GM21576 (cell line): ENCODE results near the gene KRT23.

Experiments used
- ATAC-seq: cut with Tn5 transposase; IDR thresholded peaks from one replicate; pipeline ENCODE4 v1.9.1; 2021; ENCODE audit warnings: mild to moderate bottlenecking, moderate library complexity; ENCODE audit not compliant: unreplicated experiment

KRT23 gene

DNA sequence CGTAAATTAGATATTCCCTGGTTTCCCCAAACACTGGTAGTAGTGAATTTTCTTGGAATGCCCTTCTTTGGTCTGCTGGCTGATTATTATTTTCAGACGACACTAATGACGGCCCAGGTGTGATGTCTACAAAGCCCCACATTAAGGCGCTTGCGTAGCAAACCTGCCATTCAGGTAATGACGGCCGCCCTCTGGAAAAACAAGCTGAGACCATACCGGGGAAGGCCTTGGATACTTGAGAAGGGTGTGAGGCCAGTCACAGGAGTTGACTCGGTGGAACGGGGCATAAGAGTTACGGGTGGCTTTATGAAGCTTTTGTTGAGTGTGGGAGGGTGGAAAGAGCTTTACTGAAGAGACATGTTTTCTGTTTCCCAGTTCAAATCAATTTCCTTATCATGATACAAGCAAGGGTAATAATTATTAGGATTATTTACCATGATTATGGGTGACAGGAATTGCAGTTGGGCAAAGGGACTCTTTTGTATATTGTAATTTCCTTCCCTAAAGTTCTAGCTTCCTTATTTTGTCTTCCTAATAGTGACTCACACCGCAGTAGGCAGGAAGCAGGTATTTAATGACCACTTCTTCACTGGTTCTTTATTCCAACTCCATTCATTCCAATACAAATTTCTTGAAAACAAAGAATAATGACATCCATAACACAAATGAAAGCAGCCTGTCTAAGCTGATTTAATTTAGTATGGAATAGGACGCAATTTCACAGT lies 24.8 kb downstream of the KRT23 start:
- no peak for ATAC-seq

DNA sequence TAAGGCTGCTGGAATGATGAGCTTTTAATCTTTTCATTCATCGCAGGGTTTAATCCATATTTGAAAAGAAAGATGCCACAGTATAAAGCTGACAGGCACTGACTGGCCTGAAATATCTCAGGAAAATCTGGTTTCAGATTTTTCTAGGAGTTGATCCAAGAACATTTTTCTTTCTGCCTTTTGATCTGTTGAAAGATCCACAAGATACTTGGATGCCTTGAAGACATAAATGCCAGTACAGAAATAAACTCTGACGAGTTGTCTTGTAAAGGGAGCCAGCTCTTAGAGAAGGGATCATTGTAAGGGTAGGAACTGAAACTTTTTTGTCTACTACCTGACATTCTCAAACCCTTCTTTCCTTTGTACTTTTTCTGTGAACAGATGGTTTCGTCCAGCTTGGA lies 27.0 kb downstream of the KRT23 start:
- no peak for ATAC-seq

DNA sequence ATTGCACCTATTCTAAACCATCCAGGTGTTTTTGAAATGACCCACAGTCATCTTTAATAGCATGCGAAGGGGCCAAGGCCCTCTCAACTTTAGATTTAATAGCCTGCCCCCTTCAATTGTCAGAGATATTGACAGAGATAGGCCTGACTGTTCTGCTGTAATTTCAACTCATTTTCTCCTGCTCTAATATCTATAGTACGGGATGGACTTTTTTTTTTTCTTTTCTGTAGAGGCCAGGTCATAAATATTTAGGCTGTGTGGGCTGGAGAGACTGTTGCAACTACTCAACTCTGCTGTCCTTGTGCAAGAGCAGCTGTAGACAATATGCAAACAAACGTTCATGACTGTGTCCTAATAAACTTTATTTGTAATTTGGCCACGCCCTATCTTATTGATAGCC lies 27.7 kb downstream of the KRT23 start:
- ATAC-seq, result no peak

DNA sequence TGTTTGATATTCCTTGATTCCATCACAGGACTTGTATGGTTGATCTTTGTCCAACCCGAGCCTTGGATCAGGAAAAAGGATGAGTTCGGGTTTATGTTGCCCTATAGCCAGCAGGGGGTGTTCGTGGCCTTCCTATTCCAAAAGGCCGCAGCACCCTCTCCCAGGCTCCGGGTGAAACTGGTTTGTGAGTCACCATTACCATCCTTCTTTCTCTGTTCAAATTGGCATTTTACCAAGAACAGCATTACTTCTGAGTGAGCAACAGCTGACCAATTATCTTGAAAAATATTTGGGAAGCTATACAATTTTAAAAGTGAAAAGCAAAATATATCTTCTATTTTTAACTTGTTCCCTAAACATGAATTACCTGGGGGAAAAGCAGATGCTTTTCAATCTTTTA lies 28.1 kb downstream of the KRT23 start:
- no peak for ATAC-seq

DNA sequence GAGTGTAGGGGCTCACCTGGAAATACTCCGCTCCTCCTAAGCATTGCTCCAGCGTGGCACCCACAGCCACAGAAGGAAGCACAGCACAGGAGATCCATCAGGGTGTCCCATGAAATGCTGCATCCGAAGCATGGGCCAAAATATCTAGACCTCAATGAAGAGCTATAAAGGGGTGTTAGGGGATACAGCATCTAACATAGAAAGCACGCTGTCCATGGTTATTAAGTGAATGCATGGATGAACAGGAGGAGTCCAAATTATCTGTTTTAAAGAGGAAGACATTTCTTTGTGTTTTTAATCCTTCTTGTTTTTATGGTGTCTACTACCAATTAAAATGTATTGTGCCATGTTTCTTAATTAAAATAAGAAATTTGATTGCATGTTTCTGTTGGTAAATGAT lies 30.8 kb downstream of the KRT23 start:
- no peak for ATAC-seq

DNA sequence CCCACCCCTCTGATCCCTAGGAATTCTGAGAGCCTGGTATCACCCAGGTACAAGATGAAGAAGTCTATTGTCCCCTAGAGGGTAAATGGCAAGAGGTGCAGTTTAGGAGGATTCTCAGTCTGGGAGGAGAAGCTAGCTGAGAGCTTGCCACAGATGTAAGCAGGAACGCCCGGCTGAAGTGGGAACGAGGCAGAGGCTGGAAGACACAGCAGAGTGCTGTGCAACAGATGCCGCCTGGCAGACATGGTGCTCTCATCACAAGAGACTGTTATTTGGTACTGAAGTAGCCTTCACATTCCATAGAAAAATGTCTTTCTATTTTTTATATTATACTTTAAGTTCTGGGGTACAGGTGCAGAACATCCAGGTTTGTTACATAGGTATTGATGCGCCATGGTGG lies 32.1 kb downstream of the KRT23 start:
- no peak for ATAC-seq

DNA sequence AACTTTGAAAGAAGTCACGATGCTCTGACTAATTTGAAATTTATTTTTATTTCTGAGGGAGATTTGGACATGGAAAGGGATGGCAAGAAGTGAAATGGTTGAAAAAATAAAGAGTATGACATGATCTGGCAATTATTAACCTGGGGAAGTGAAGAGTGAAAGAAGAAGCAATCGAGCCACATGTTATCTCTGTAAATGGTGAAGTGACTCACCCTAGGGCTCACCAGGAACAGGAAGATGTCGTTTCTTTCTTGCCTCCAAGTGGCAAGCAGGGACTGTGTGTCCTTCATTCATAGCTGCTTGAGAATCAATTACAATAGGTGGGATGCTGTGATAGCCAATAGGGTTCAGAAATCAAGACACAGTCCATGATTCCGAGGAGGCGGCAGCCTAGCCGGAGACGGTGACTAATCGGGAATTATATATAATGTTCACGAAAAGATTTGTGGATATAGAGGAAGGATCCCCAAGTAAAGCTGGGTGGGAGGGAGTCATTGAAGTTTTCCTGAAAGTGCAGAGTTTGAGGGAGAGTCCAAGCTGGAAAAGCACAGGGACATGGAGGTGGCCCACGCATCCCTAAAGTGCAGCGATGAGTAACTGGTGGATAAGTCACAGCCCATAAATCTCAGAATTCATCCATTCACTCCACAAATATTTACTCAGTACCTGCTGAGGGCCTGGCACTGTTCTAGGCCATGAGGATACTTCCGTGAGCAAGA lies 34.2 kb downstream of the KRT23 start:
- no peak for ATAC-seq

DNA sequence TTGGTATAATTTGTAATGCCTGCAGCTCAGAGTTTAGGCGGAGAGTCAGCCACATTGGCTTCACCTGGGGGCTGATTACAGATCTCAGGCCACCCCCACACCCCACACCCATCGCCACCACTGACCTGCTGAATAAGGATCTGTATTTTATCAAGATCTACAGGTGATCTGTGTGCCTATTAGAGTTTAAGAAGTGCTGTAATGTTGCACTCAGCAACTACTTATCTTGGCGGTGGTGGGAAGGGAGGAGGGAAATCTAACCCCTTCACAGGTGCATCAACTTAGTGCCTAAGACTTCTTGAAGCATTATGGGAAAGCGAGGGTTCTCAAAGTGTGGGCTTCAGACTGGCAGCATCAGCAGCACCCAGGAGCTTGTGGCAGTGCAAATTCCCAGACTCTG lies 34.9 kb downstream of the KRT23 start:
- no peak for ATAC-seq

DNA sequence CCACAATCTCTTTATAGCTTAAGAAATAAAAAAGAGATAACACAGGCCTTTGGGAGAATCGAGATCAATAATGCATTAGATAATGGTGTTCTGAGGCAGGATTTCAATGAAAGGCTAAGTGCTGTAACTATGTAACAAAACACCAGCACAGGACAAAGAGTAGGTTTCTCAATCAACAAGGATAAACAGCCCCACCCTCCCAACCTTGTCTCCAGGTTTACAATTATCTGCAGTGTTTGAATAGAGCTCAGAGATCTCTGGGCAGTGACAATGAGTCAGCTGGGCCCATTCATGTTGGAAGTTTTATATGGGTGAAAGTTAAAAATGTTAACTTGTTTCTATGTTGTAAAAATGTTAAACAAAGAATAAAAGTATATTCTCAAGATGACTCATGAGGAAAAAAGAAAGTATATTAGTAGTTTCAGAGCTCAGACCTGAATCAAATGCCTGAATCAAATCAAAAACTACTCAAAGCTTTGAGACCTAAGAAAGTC lies 35.4 kb downstream of the KRT23 start:
- ATAC-seq, result no peak

DNA sequence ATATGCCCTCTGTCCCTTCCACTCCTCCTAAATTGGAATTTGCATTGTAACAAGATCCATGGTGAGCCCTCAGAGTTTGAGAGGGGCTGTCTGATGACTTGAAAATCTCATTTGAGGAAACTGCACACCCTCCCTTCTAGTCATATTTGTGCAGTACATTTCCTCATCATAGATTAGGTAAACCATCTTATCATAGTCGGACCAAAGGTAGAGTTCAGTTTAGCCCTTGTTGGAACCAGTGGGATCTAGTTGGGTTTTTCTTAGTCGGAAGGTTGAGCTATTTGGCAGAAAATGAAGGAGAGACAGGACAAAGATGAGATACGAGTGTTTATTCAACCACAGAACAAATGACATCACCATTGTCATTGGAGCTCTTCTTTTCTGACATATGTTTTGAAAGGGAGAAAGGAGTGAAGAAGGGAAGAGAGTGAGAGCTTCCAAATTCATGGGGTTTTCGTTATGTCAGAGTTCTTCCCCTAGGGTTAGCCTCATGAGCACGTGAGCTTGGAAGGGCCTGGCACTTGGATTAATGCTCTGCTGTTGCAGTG lies 36.6 kb downstream of the KRT23 start:
- ATAC-seq, result no peak

DNA sequence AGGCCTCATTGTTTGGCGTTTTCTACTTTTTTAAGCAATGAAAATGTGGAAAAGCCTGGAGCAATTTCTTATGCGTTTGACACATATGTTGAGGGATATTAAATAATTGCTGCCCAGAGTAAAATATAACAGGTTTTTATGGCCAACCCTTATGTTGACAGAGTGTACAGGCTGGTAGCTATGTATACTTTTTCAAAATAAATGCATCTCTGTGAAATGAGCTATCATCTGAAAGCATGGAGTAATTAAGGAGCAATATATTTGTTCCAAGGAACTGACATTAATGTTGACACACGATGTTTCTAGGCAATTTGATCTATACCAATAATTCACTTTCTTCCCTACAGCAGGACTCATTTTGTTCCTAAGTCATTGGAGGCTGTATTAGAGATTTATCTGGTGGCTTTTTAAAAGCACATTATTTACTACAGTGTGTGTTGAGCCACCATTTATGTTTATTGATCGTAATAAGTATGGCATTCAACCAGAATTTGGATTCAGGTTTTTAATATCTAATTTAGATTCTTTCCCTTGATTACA lies 40.5 kb downstream of the KRT23 start:
- ATAC-seq, result no peak

DNA sequence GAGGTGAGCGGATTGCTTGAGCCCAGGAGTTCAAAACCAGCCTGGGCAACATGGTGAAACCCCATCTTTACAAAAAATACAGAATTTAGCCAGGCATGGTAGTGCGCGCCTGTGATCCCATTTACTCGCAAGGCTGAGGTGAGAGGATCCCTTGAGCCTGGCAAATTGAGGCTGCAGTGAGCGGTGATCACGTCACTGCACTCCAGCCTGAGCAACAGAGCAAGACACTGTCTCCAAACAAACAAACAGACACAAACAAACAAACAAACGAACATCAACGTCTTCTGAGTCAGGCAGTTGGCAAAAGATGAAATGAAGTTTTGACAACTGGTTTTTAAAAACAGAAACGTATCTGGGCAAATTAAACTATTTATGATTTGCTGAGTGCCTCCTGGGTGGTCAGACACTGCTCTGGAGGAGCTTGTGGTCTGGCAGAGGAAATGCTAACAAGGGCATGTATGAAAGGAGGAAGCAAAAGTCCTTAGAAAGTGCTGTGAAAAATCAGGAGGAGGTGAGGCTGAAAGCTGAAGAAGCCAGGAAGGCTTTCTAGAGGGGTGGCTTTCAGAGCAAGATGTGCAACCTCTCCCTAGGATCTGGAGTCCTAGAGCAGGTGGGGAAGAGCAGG lies 42.2 kb downstream of the KRT23 start:
- no peak for ATAC-seq

DNA sequence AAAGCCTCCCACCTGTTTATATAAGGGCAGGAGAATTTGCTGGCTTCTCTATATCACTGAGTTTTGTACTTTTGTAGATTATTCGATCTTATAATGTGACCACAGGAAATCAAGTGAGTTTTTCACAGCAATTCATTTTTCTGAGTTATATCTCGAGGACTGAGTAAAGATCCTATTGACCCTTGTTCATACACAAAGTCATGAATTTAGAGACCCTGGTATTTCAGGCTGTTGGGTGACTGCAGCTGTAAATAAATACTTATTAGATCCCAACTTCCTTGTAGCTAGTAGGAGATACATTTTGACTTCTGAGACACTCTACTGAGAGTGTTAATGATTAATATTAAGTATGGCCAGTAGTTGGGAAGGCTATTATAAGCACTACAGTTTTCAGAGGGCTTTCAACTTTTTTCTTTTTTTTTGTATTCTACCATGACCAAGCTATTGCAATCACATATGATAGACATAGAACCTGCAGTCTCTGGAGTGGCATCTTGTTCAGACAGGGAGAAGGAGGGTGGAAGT lies 49.2 kb downstream of the KRT23 start:
- ATAC-seq, result no peak

DNA sequence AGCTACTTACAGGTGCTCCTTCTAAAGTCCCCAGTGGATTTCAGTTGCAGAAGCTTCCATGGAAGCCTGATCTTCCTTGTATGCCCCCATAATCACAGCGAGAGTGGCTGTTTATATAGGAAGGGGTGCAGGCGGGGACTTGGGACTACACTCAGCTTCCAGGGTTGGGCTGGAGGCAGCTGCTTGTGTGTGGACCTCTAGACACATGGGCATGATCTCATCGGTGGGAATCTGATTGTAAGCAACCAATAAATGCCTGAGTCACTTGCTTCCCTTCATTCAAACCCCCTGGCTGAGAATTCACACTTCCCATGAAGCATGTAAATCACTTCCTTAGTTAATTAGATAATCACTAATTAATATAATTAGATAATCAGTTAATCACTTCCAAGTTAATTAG lies 51.4 kb downstream of the KRT23 start:
- ATAC-seq, result no peak

DNA sequence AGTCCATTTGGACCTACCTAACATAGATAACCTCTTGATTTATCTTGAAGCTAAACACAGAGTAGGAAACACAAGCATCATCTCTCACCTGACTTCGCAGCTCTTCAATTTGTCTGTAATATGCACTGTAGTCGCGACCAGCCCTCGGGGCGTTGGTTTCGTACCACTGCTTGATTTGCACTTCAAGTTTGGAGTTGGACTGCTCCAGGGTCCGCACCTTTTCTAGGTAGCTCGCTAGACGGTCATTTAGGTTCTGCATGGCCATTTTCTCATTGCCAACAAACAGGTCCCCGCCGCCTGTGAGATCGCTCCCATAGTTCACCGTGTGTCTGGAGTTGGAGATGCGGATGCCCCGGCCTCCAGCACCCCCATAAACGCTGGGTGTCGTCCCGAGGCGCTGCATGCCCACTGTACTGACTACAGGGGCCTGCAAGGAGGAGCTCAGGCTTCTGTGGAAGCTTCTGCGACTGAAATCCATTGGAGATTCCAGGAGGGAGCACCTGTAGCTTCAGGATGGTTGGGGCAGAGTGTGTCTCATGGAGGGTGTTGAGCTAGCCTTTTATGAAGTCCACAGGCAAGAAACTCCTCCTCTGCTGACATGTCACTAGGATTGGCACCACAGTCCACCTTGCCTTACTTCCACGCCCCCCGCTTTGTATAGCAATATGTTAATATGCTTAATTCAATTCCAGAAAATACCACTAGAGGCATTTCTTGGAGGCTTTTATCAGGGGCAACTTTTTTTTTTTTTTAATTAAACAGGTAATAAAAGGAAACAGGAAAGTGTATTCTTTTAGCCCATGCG lies 52.5 kb downstream of the KRT23 start, which contains the start of gene KRT20:
TSS of gene KRT20 (minus strand) at position 535 of the 805 bp plus-strand sequence. CDS start at position 478, 57 bp downstream.
- no peak for ATAC-seq

DNA sequence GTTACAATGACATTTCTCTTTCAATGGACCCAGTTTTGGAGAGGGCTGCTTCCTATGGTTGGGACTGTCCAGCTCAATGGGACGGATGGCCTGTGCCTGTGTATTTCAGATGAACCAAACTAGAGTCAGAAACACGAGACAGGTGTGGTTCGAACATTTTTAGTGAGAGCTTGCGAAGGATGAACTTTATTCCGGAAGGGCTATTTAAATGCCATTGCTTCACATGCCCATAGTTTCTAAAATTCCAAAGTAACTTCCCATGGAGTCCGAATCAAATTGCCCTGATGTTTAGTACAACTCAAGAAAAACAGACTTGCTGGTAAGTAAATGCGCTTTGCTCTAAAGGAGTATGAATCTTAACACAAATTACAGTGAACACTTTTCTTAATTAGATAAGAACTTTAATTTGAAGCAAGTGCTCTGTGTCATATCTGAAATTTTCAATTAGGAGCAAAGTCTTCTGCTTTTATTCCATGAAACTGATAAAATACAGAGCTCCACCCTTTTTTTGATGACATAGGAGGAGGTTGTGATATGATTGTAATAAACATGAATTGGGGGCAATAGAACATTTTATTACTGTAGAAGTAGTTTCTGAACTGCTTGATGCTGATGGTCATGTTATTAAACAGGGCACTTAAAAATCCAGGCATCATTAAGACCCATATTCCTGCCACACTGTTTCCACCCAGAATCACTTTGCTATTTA lies 53.7 kb downstream of the KRT23 start:
- ATAC-seq, result no peak

DNA sequence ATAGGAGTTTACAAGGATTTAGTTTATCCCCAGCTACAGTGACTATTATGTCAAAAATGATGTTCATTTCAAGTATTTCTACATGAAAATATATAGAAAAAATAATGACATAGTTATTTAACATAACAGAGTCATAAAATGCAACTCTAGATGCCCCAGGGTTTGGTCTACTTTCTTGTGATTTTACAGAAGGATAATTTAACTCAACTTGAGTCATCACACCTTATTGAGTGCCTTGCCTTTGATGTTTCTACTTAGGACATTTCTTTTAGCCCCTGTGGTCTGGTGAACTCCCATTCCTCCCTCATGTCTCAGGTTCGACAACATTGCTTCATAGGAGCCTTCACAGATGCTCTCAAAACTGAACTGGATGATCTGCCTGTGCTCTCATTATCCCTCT lies 54.4 kb downstream of the KRT23 start:
- no peak for ATAC-seq

DNA sequence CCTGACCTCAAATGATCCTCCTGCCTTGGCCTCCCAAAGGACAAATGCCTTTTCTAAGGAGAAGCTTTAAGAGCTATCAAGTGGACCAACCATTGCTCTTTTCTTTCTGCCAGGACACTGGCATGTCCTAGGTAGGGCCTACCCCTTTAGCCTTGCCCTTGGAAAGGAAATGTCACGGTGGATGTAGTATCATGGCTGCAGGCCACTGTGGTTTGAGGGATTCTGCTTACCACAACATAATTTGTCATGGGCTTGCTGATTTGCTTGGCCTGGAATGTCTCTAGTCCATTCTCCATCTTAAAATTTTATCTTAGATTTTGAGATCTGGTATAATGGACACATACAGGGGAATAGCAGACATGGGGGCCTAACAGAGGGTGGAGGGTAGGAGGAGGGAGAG lies 58.4 kb downstream of the KRT23 start:
- ATAC-seq, result no peak

DNA sequence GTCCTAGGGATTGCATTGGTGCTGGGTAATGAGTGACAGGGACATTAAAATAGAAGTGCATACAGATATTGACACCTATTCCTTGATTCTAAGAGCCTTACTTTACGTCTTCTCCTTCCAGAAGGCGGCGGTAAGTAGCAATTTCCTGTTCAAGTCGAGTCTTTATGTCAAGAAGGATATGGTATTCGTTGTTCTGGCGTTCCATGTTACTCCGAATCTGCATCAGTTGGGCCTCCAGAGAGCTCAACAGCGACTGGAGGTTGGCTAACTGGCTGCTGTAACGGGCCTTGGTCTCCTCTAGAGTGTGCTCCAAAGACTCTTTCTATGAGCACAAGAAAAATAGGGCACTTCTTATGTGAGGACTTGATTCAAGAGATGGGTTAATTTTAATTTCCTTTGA lies 59.4 kb downstream of the KRT23 start:
- no peak for ATAC-seq

DNA sequence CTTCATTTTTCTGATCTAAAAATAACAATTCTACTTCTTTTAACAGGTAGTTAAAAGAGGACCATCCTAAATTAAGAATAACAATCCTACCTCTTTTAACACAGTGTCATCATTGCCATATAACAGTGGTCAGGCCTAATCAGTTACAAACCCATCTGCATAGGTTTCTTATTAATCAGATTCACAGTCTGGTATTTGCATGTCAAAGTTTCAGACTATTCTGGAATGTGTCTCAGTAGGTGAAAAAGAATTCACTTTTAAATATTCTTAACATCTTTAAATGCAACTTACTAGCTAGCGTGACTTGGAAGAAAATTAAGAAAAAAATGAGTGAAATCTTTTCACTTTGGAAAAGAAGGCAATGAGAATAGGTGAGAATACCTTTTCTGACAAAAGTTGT lies 63.6 kb downstream of the KRT23 start:
- ATAC-seq, result no peak
